H1 (cell line): ENCODE measurements around the gene MAVS. TPM values are rescaled to one million over a fixed set of nuclear protein-coding genes. Genes with fewer than 3 reads are reported as not detected.
A peak's percentile ranks its signal among the peaks of the same experiment; 100 is the strongest.

ENCODE experiments used
- CEBPB ChIP-seq: IDR thresholded peaks from 2 replicates; pipeline ENCODE4 v1.6.1; 2012; ENCODE audit warnings: low read depth, low read length
- CHD1 ChIP-seq: IDR thresholded peaks from 2 replicates; pipeline ENCODE4 v1.6.1; 2012; ENCODE audit warnings: low read depth, low read length, improper control_type of control experiment
- CHD2 ChIP-seq: IDR thresholded peaks from 2 replicates; pipeline ENCODE4 v1.6.1; 2012; ENCODE audit warnings: low read length, improper control_type of control experiment
- EP300 ChIP-seq, 2 experiments: IDR thresholded peaks; 1 replicate in 1 of 2; 2 replicates in 1 of 2; pipeline ENCODE4 v1.6.1; 2011 to 2012; ENCODE audit warnings: low read depth in 2 of 2, low read length in 2 of 2, mild to moderate bottlenecking in 2 of 2, borderline replicate concordance in 1 of 2, inconsistent platforms in 1 of 2, moderate library complexity in 1 of 2
- HDAC2 ChIP-seq, 2 experiments: fragments of 300-600 bp in 1 of 2; sonication (generic) in 1 of 2; IDR thresholded peaks; 2 replicates each; pipeline ENCODE4 v1.6.1; 2011 to 2012; ENCODE audit warnings: low read depth in 2 of 2, low read length in 2 of 2, mild to moderate bottlenecking in 2 of 2, moderate library complexity in 2 of 2, borderline replicate concordance in 1 of 2, inconsistent platforms in 1 of 2
- JUND ChIP-seq: IDR thresholded peaks from 2 replicates; pipeline ENCODE4 v1.6.1; 2011; ENCODE audit warnings: mild to moderate bottlenecking, improper control_type of control experiment, low read length
- RAD21 ChIP-seq, 2 experiments: IDR thresholded peaks in 1 of 2; conservative IDR thresholded peaks in 1 of 2; 2 replicates each; pipeline ENCODE4 v1.6.1; 2011; ENCODE audit warnings: low read depth in 2 of 2, low read length in 2 of 2, improper control_type of control experiment in 1 of 2, inconsistent platforms in 1 of 2, mild to moderate bottlenecking in 1 of 2, moderate library complexity in 1 of 2
- SAP30 ChIP-seq: fragments of 300-600 bp; sonication (generic); IDR thresholded peaks from 2 replicates; pipeline ENCODE4 v1.7.1; 2012; ENCODE audit warnings: low read length, moderate library complexity, mild to moderate bottlenecking, inconsistent platforms; ENCODE audit not compliant: insufficient read depth, insufficient replicate concordance
- polyA plus RNA-seq, 7 experiments: library from polyadenylated mRNA; depleted of rRNA in 3 of 7; stranded (reverse) in 5 of 7; unstranded in 2 of 7; fragments of >200 nt in 5 of 7; fragments of 200-250 nt in 2 of 7; gene quantifications; 1 replicate in 5 of 7; 2 replicates in 1 of 7; 4 replicates in 1 of 7; pipeline versions ENCODE4 v1.2.1 to v1.2.3, GENCODE V29; 2011 to 2013; ENCODE audit warnings: missing spikeins in 2 of 7, mixed read lengths in 2 of 7
- total RNA-seq: library from RNA; stranded (reverse); fragmentation: NEBNext Ultra II Directional; extraction: Animal tissue kit (Norgen Biotek cat#: 25700); gene quantifications from 2 replicates; pipeline ENCODE4 v1.2.1, GENCODE V29; 2021
- TF ChIP-seq, protein P1 (sequence below): IDR thresholded peaks from 2 replicates; pipeline ENCODE4 v1.6.1; 2012; ENCODE audit warnings: inconsistent platforms
- TF ChIP-seq, protein P2 (sequence below): IDR thresholded peaks from 2 replicates; pipeline ENCODE4 v1.6.1; 2012; ENCODE audit warnings: inconsistent platforms

MAVS gene
- total and polyA plus RNA-seq, 2 of the 8 experiments (the other 6 are each of a cell fraction or from before 2014, with no cell fraction given): 9.9 to 24.3 TPM

DNA sequence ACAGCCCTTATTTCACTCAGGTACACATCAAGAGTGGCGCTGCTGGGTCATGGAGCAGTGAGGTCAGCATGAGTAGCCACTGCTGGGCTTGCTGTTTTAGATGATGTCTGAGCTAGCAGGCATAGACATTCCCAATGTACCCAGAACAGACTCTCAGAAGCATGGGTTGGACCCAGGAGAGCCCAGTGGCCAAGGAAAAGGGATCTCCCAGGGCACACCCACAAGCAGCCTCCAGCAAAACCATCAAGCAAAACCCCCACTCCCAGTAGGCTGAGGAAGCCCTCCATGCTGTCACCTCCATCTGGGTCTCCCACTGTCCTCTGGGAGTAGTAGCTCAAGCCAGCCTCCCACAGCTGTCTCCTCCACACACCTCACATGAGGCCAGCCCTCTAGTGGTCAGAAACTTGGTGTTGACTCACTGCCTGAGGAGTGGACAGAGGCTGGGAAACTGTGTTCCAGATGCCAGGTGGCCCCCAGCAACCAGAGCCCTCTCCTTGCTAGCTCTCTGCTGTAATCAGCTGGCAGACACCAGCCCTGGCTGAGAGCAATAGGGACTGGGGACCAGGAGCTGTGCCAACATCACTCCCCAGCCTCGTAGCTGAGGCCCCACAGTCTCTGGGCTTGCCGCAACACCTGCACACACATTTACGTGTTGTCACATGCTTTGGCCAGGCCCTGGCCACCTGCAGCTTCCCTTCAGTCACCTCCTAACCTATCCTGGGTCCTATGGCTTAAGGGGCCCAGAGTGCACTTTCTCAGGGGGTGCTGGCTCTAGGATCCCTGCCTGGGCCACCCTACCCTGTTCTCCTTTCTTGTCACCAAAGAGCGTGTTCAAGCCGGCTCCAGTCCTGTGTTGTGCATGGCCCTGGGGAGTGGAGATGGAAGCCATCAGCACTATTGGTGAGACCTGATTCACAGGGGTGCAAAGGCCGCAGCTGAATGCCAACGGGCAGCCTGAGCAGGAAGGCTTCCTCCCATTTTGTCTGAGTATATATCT is 28.2 kb upstream of the MAVS start (continued):
- TF ChIP-seq, protein P1, sequence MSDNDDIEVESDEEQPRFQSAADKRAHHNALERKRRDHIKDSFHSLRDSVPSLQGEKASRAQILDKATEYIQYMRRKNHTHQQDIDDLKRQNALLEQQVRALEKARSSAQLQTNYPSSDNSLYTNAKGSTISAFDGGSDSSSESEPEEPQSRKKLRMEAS: peak; percentile 55
- TF ChIP-seq, protein P2, sequence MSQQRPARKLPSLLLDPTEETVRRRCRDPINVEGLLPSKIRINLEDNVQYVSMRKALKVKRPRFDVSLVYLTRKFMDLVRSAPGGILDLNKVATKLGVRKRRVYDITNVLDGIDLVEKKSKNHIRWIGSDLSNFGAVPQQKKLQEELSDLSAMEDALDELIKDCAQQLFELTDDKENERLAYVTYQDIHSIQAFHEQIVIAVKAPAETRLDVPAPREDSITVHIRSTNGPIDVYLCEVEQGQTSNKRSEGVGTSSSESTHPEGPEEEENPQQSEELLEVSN: no peak
- TF ChIP-seq HDAC2 (IDR thresholded peaks at IDR 0.05; ENCODE audit: borderline replicate concordance in 1 of 2, low read depth in 2 of 2, low read length in 2 of 2) (no peak; a peak in 1 of 4 replicates), SAP30 (no peak), EP300 (IDR thresholded peaks at IDR 0.05; ENCODE audit: borderline replicate concordance in 1 of 2, low read depth in 2 of 2, low read length in 2 of 2) (no peak), CHD1 (no peak), RAD21 (IDR thresholded peaks at IDR 0.05 in 1 of 2, conservative IDR thresholded peaks at IDR 0.05 in 1 of 2; ENCODE audit: low read depth in 2 of 2, low read length in 2 of 2) (peak; percentile 48 to 63), JUND (0 out of 2 replicates have a peak, but pooled peaks have one; percentile 44), CHD2 (no peak), CEBPB (no peak)
